Astrocyte (in vitro differentiated cells and primary cell): Measurements from ENCODE around the gene WWC2. TPM values are rescaled to one million over a fixed set of nuclear protein-coding genes. Genes with fewer than 3 reads are reported as not detected.
A peak's percentile ranks its signal among the peaks of the same experiment; 100 is the strongest.

Source experiments
- DNase-seq: peaks from one replicate; pipeline ENCODE4 v3.0.0-alpha.2; 2010; ENCODE audit warnings: low read depth
- FAIRE-seq: peaks from 2 replicates; lab custom pipeline; 2011; peaks lifted over from hg19 to GRCh38; lab: Jason Lieb, UNC
- H2AFZ ChIP-seq: 2 replicates; pipeline ENCODE4 v1.6.0; 2012; ENCODE audit warnings: low read depth, low read length, inconsistent platforms
- H3K27ac ChIP-seq: 2 replicates; pipeline ENCODE4 v1.5.1; 2011; ENCODE audit warnings: low read depth, low read length, inconsistent platforms
- H3K27me3 ChIP-seq: 2 replicates; pipeline ENCODE4 v1.6.0; 2011; ENCODE audit warnings: low read length, inconsistent platforms; ENCODE audit not compliant: insufficient read depth
- H3K36me3 ChIP-seq: 2 replicates; pipeline ENCODE4 v1.5.1; 2011; ENCODE audit warnings: low read length, inconsistent platforms; ENCODE audit not compliant: insufficient read depth
- H3K4me1 ChIP-seq: 2 replicates; pipeline ENCODE4 v1.5.1; 2011; ENCODE audit warnings: low read length, inconsistent platforms; ENCODE audit not compliant: insufficient read depth
- H3K4me2 ChIP-seq: 2 replicates; pipeline ENCODE4 v1.6.0; 2012; ENCODE audit warnings: low read length, inconsistent platforms
- H3K4me3 ChIP-seq: 2 replicates; pipeline ENCODE4 v1.5.1; 2011; ENCODE audit warnings: low read depth, mild to moderate bottlenecking, low read length, inconsistent platforms; ENCODE audit not compliant: insufficient read depth
- H3K79me2 ChIP-seq: 2 replicates; pipeline ENCODE4 v1.6.0; 2012; ENCODE audit warnings: mild to moderate bottlenecking, low read length, inconsistent platforms; ENCODE audit not compliant: insufficient read depth
- H3K9ac ChIP-seq: 2 replicates; pipeline ENCODE4 v1.6.0; 2012; ENCODE audit warnings: mild to moderate bottlenecking, low read length, inconsistent platforms
- H3K9me3 ChIP-seq: 2 replicates; pipeline ENCODE4 v1.5.1; 2012; ENCODE audit warnings: low read depth, mild to moderate bottlenecking, low read length, inconsistent platforms; ENCODE audit not compliant: insufficient read depth
- H4K20me1 ChIP-seq: 2 replicates; pipeline ENCODE4 v1.6.0; 2012; ENCODE audit warnings: low read length, inconsistent platforms; ENCODE audit not compliant: insufficient read depth
- H3K27ac Mint-ChIP-seq: one replicate; pipeline ENCODE4 v1.8.0; 2021; ENCODE audit warnings: mild to moderate bottlenecking, mixed read lengths; ENCODE audit not compliant: unreplicated experiment
- H3K27me3 Mint-ChIP-seq: one replicate; pipeline ENCODE4 v1.8.0; 2021; ENCODE audit warnings: low read depth, mixed read lengths; ENCODE audit not compliant: unreplicated experiment
- H3K36me3 Mint-ChIP-seq: one replicate; pipeline ENCODE4 v1.8.0; 2021; ENCODE audit warnings: low read depth, mixed read lengths; ENCODE audit not compliant: unreplicated experiment
- H3K4me1 Mint-ChIP-seq: one replicate; pipeline ENCODE4 v1.8.0; 2021; ENCODE audit warnings: low read depth, mixed read lengths; ENCODE audit not compliant: unreplicated experiment
- H3K4me3 Mint-ChIP-seq: one replicate; pipeline ENCODE4 v1.8.0; 2021; ENCODE audit warnings: mild to moderate bottlenecking, moderate library complexity, mixed read lengths; ENCODE audit not compliant: unreplicated experiment
- H3K9me3 Mint-ChIP-seq: one replicate; pipeline ENCODE4 v1.8.0; 2021; ENCODE audit warnings: mild to moderate bottlenecking, mixed read lengths; ENCODE audit not compliant: unreplicated experiment
- EZH2 ChIP-seq: IDR thresholded peaks from 2 replicates; pipeline ENCODE4 v1.6.1; 2012; ENCODE audit warnings: mild to moderate bottlenecking, low read length, inconsistent platforms; ENCODE audit not compliant: insufficient read depth
- total RNA-seq: library from RNA; stranded (reverse); gene quantifications from 2 replicates; pipeline ENCODE4 v1.2.1, GENCODE V29; 2021
- TF ChIP-seq, protein P1 (sequence below): IDR thresholded peaks from 2 replicates; pipeline ENCODE4 v1.5.1; 2011; ENCODE audit warnings: low read depth, mild to moderate bottlenecking, inconsistent platforms, low read length, moderate library complexity; ENCODE audit not compliant: insufficient read depth

WWC2 gene
- total RNA-seq, 1 donor from 2014 or later = 62.6 TPM

DNA sequence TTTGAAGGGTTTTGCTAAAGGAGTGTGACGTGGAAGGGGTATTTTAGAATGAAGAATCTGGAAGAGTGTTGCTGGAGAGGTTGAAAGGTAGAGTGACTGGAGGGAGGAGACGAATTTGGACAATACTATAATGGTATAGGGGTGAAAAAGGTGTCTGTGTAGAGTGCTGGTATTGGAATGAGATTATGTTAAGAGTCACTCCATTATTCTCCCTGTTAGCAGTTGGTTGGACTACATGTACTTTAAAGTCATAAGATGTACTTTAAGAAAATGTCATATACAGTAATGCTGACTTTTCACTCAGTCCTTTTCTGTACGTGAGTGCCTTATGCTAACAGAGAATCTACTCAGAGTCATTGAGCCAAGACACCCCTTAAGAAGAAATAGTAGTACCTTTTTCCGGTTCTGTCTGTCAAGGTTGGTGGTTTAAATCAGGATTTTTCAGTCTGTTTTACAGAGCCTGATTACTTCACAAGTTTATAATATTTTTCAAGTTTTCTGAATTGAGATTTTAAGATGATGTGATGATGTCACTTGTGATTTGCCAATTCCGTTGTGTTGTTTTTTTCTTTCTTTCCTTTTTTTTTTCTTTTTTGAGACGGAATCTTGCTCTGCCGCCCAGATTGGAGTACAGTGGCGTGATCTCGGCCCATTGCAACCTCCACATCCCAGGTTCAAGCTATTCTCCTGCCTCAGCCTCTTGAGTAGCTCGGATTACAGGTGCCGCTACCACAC, 56.6 kb downstream of the WWC2 start:
- Histone ChIP-seq H3K79me2 (peaks cover 79% of the 10 kb centered on the region), H3K4me1 (no peaks in the 10 kb centered on the region), H3K27me3 (no peaks in the 10 kb centered on the region), H3K9me3 (no peaks in the 10 kb centered on the region), H3K9ac (no peak overlapping the region), H4K20me1 (peaks cover 60% of the 10 kb centered on the region), H3K4me2 (no peak overlapping the region), H3K27ac (no peak overlapping the region), H3K4me3 (no peak overlapping the region), H3K36me3 (no peaks in the 10 kb centered on the region), H2AFZ (no peak overlapping the region)
- FAIRE-seq (no peak), DNase-seq (no peak)
- no peak overlapping the region for H3K27ac Mint-ChIP-seq
- H3K9me3 Mint-ChIP-seq = no peaks in the 10 kb centered on the region
- peaks cover 4% of the 10 kb centered on the region for H3K36me3 Mint-ChIP-seq
- peaks cover 15% of the 10 kb centered on the region for H3K4me1 Mint-ChIP-seq
- H3K4me3 Mint-ChIP-seq = peak overlapping the region; percentile 3
- H3K27me3 Mint-ChIP-seq = no peaks in the 10 kb centered on the region
- no peak for TF ChIP-seq EZH2
- TF ChIP-seq, protein P1, sequence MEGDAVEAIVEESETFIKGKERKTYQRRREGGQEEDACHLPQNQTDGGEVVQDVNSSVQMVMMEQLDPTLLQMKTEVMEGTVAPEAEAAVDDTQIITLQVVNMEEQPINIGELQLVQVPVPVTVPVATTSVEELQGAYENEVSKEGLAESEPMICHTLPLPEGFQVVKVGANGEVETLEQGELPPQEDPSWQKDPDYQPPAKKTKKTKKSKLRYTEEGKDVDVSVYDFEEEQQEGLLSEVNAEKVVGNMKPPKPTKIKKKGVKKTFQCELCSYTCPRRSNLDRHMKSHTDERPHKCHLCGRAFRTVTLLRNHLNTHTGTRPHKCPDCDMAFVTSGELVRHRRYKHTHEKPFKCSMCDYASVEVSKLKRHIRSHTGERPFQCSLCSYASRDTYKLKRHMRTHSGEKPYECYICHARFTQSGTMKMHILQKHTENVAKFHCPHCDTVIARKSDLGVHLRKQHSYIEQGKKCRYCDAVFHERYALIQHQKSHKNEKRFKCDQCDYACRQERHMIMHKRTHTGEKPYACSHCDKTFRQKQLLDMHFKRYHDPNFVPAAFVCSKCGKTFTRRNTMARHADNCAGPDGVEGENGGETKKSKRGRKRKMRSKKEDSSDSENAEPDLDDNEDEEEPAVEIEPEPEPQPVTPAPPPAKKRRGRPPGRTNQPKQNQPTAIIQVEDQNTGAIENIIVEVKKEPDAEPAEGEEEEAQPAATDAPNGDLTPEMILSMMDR = no peak

DNA sequence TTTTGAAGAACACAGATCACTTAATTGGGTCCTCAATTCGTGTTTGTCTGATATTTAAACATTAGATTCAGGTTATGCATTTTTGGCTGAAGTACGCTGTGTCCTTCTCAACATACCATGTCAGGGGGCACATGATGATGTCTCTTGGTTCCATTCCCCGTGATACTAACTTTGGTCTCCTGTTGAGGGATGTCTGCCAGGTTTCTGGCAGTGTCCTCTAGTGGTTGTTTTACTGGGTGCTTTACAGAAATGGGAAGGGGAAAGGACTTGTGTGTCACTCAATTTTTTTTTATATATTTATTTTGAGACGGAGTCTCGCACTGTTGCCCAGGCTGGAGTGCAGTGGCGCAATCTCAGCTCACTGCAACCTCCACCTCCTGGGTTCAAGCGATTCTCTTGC, 58.2 kb downstream of the WWC2 start:
- Mint-ChIP-seq H3K27ac (no peak overlapping the region), H3K4me1 (peaks cover 15% of the 10 kb centered on the region), H3K36me3 (peaks cover 4% of the 10 kb centered on the region), H3K9me3 (no peaks in the 10 kb centered on the region), H3K27me3 (no peaks in the 10 kb centered on the region), H3K4me3 (no peak overlapping the region)
- H3K36me3 ChIP-seq = no peaks in the 10 kb centered on the region
- H3K4me3 ChIP-seq = no peak overlapping the region
- no peaks in the 10 kb centered on the region for H3K4me1 ChIP-seq
- H2AFZ ChIP-seq = no peak overlapping the region
- FAIRE-seq = no peak
- H3K9ac ChIP-seq = no peak overlapping the region
- peaks cover 59% of the 10 kb centered on the region for H4K20me1 ChIP-seq
- H3K79me2 ChIP-seq = peaks cover 88% of the 10 kb centered on the region
- no peak overlapping the region for H3K4me2 ChIP-seq
- no peak overlapping the region for H3K27ac ChIP-seq
- no peaks in the 10 kb centered on the region for H3K27me3 ChIP-seq
- TF ChIP-seq EZH2 = no peak
- TF ChIP-seq, protein P1 = no peak
- no peak for DNase-seq
- no peaks in the 10 kb centered on the region for H3K9me3 ChIP-seq

GRCh38 chr4:183158062-183158461, 59.0 kb downstream of the WWC2 start:
- Histone ChIP-seq H3K9me3 (no peaks in the 10 kb centered on the region), H3K36me3 (no peaks in the 10 kb centered on the region), H3K4me1 (no peaks in the 10 kb centered on the region), H3K4me3 (no peak overlapping the region), H2AFZ (no peak overlapping the region), H3K27ac (no peak overlapping the region), H4K20me1 (peaks cover 54% of the 10 kb centered on the region), H3K27me3 (no peaks in the 10 kb centered on the region), H3K9ac (no peak overlapping the region), H3K79me2 (peaks cover 88% of the 10 kb centered on the region), H3K4me2 (no peak overlapping the region)
- no peak overlapping the region for H3K4me3 Mint-ChIP-seq
- H3K9me3 Mint-ChIP-seq = no peaks in the 10 kb centered on the region
- DNase-seq (peak; percentile 68), FAIRE-seq (no peak)
- peaks cover 4% of the 10 kb centered on the region for H3K36me3 Mint-ChIP-seq
- H3K27me3 Mint-ChIP-seq = no peaks in the 10 kb centered on the region
- TF ChIP-seq, protein P1 = no peak
- no peak for TF ChIP-seq EZH2
- no peak overlapping the region for H3K27ac Mint-ChIP-seq
- H3K4me1 Mint-ChIP-seq = peaks cover 23% of the 10 kb centered on the region
